Fibroblast of the conjunctiva (primary cell): ENCODE results near the gene WDR19.

Experiments
- DNase-seq: peaks from one replicate; pipeline ENCODE4 v3.0.0-alpha.2; 2010; ENCODE audit warnings: low read depth

The WDR19 gene

DNA sequence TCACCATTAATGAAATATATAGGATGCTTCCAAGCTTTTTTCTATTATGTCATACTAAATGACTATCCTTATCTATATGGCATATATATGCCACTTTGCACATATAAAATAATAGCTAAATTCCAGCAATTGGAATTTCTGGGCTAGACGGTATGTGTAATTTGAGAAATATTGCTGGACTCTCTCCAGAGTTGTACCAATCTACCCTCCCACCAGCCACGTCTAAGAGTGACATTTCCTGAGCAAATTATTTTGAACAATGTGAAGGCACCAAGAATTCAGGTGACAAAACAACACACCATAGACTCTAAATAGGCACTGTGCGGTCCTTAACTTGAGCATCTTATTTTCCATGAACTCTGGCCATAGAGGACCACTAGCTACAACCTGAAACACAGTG is 121.5 kb downstream of the WDR19 start:
- DNase-seq: no peak

DNA sequence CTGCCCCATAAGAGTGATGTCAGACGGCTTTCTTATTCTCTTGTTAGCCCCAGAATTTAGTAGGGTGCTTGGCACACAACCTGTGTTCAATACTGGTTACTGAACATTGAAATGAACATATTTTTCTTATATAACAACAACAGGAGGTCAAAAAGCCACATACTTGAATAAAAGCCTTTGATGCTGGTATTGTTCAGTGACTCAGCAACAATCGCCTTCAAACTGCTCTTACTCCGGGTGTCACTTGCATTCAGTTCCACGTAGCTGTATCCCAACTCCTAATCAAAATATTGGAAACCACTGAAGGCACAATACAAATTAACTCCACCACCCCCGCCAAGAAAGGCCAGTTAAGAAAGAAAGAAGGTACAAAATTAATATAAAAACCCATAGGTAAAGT is 122.3 kb downstream of the WDR19 start:
- no peak for DNase-seq

DNA sequence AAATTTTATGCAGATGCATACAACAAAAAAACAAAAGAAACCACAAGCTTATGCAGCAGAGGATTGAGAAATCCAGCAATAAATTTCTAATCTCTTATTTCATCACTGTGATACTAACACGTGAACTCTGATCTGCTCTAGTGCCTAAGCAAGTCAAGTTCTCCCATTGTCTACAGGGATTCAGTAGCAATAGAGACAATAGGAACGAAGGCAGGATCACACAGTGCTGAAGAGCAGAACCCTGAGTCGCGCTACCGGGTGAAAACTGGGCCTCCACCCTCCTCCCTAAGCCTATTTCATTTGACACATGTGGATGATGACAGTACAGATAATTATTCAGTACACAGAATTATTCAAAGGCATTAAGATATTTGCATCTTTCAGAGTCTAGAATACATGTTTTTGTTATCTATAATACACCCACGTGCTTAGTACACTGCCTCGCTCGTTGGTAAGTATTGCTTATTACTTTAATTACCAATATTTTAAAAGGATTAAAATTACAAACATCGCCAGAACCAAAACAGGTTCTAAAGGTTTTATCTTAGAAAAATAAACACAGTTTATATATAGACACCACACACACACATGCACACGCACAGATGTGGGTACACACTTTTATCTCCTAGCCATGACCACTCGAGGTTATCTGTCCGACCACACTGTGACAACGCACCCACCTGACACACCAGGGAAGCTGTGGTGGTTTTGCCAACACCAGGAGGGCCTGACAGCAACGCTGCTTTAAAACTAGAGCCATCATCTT is 123.8 kb downstream of the WDR19 start:
- DNase-seq: no peak

DNA sequence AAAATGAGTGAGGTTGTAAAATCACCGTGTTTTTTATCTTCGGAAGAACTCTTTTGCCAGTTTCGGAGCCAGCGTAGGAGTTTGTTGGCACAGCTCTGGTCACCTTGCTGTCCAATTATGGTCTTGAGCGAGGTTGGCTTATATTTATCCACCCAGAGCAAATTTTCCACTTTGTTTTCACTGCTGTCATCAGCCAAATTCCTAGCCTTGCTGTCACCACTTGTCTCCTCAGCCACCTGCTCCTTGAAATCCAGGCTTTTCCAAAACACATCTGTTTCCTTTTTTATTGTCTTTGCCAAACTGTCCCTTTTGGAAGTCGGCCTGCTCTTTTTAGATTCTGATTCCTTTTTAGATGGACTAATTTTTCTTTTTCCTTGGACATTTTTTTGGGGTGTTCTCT is 126.3 kb downstream of the WDR19 start:
- no peak for DNase-seq

DNA sequence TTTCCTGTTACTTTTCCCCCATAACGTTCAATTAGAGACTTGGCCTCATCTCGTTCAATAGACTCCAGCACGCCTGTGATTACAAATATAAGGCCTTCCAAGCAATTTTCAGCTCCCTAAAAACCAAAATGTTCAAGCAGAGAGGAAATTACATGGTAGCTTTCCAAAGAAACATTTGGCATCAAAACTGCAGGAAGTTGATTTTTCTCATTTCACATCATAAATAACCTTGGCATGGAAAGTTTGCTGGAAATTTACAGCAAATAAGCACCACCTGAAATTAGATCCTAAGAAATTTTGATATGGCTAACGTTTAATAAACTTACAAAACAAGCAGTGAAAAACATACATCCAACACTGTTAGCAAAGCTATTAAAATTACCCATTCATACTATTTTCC is 130.5 kb downstream of the WDR19 start:
- no peak for DNase-seq

DNA sequence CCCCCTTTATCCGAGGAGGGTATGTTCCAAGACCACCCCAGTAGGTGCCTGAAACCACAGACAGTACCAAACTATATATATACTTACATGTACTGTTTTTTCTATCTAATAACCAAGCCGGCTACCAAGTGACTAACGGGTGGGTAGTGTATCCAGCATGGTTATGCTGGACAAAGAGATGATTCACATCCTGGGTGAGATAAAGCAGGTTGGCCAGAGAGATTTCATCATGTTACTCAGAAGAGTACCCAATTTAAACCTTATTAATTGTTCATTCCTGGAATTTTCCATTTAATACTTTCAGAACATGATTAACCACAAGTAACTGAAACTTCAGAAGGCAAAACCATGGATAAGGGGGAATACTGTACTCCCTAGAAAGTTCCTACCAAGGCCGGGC is 137.3 kb downstream of the WDR19 start:
- peak; percentile 65 for DNase-seq

DNA sequence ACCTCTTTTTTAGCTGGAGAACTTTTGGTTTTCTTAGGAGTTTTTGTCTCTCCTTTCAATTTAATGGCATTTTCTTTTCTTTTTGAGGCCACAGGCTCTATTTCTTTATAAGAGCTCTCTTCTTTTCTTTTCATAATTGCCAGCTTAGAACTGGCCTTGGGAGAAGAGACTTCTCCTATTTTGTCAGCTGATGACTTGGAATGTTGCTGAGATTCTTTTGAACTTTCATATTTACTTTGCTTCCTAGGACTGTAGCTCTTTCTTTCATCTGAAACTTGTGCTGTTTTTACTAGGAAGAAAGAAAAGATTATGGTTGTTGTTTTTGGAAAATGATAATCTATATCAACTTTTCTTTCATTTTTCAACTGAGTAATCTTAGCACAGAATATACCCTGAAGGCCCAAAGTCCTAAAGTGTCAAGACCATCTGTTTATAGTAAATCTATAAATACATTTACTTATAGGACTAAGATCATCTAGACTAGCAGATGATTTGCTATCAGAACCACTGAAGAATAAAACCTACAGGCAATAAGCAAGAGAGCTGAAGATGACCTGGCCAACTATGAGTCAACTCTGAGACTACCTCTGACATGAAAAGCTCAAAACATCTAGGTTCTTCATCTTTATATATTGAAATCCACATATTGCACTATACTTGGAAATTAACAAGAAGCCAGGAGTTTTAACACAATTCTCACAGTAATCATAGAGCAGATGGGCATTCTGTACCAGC is 138.2 kb downstream of the WDR19 start:
- no peak for DNase-seq

DNA sequence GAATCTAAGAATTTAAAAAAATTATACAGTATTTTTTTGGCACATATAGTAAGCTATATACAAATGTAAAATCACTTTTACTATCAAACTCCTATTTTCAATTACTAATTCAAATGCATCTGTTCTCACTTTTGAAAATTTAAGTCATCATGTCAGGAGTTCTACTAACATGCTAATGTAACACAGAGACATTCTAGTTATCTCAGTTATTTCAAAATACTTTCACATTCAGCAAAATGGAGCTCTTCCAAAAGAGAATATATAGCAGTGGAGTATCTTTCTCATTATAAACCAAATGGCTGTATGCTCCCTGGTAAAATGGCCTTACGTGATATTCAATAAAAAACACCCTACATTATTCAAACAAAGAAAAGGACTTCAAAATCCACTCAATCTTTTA is 141.5 kb downstream of the WDR19 start:
- DNase-seq: no peak

DNA sequence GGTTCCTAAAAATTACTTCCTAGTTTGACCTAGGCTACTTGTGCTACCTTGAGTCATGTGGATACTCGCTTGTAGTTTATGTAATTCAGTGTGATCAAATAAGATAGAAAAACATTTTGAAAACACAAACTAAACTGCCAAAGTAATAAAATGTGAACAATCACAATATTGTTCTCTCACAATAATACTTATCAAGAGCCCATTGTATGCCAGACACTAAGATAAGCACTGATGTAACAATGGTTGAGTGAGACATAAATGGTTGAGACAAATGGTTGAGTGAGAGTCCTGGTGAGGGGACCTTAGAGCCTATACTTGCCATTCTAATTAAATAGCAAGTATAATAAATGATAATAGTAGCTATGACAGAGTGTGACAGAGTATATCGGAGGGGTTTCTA is 142.1 kb downstream of the WDR19 start:
- DNase-seq: no peak

DNA sequence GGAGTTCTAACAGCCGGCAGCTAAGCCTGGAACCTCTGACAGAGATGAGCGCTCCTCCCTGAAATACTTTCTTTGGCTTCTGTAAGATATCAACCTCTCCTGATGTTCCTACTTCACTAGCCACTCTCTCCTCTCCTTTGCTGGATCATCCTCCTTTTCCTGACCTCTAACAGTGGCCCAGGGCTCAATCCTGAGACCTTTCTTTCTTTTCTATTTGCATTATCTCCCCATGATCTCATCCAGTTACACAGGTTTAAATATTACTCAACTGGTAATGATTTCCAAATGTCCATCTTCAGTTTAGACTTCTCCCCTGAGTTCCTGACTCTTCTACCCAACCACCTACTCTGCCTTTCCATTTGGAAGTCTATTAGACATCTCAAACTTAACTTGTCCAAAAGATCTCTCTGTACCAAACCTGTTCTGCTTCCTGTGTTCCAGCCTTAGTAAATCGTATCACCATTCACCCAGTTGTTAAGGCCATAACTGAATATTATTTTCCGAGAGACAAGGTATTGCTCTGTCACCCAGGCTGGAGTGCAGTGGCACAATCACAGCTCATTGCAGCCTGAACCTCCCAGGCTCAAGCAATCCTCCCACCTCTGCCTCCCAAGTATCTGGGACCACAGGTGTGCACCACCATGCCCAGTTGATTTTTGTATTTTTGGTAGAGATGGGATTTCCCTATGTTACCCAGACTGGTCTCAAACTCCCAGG is 142.7 kb downstream of the WDR19 start:
- DNase-seq: no peak

DNA sequence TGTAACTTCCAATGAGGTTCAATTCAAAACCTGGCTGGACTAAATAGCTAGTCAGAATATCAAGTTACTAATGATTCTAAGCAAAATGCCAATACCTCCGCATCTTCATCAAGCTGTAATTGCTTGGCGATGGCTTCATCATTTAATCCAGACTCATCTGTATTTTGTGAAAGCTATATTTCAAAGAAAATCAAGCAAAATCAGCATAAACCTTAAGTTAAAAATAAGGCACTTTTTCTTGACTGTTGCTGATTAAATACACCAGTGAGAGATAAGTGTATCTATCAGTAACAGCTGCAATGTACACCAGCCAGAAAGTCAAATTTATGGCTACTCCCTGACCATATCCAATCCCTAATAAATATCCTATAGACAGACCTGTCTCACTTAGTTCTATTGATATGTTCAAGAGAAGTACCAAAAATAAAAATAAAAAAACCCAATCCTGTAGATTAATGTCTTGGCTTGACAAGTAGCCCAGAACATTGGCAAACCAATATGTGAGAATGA is 144.2 kb downstream of the WDR19 start:
- DNase-seq: no peak

DNA sequence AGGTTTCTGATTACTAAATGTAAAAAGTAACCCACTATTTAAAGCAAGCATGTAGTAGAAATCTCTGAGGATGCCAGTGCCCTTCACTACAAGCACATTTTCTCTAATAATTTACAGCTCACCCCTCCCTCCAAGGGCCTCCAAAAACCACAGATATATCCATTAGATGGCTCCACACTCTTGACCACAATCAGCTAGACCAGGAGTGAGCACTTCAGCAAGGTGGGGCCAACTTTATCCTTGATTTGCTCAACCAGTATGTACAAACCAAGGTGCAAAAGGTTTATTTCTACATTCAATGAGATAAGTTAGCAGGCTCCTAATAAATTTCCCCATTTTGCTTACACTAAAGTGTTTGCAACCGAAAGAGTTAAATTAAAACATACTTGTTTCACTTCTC is 148.0 kb downstream of the WDR19 start:
- no peak for DNase-seq

DNA sequence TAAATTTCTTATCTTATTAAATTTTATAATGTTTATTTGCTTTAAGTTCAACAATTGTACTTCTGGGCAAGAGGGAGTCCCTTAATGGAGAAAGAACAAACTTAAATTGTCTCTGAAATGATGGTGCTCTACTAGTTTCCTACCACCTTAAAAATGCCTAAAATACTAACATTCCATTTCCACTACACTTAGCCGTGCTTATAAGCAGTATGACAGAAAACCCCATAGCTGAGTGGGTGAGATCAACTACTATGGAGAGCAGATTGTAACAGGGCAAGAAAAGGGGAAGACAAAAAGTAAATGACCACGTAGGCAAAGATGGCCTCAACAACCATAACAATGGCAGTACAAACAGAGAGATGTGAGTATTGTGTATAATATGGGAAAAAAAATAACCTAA is 148.9 kb downstream of the WDR19 start:
- no peak for DNase-seq
